H9 (cell line): ENCODE results near the gene CATSPERZ. TPM values are rescaled to one million over a fixed set of nuclear protein-coding genes. Genes with fewer than 3 reads are reported as not detected.

Experiments used
- DNase-seq: peaks from one replicate; pipeline ENCODE4 v3.0.0-alpha.2; 2017
- H2AFZ ChIP-seq: one replicate; pipeline ENCODE4 v1.6.1; 2013; ENCODE audit warnings: mild to moderate bottlenecking, low read length, control low read depth, moderate library complexity
- H2AK5ac ChIP-seq: 2 replicates; pipeline ENCODE4 v1.6.1; 2013; ENCODE audit warnings: low read length, control low read depth, mixed read lengths; ENCODE audit not compliant: insufficient read length
- H2BK120ac ChIP-seq: one replicate; pipeline ENCODE4 v1.6.1; 2013; ENCODE audit warnings: low read depth, mild to moderate bottlenecking, low read length, control low read depth, inconsistent platforms; ENCODE audit not compliant: poor library complexity, severe bottlenecking
- H2BK12ac ChIP-seq: 2 replicates; pipeline ENCODE4 v1.6.1; 2013; ENCODE audit warnings: low read length, control low read depth, mixed read lengths, low read depth; ENCODE audit not compliant: insufficient read length
- H2BK15ac ChIP-seq: 2 replicates; pipeline ENCODE4 v1.6.1; 2013; ENCODE audit warnings: low read depth, low read length, control low read depth
- H2BK20ac ChIP-seq: one replicate; pipeline ENCODE4 v1.6.1; 2013; ENCODE audit warnings: low read depth, mild to moderate bottlenecking, low read length, control low read depth, inconsistent platforms; ENCODE audit not compliant: poor library complexity, severe bottlenecking
- H2BK5ac ChIP-seq: 2 replicates; pipeline ENCODE4 v1.6.1; 2013; ENCODE audit warnings: low read length, control low read depth, mixed read lengths; ENCODE audit not compliant: insufficient read length
- H3K14ac ChIP-seq: 2 replicates; pipeline ENCODE4 v1.6.1; 2013; ENCODE audit warnings: low read length, control low read depth; ENCODE audit not compliant: insufficient read depth
- H3K18ac ChIP-seq: 2 replicates; pipeline ENCODE4 v1.6.1; 2013; ENCODE audit warnings: low read depth, mild to moderate bottlenecking, mixed read lengths, low read length, control low read depth; ENCODE audit not compliant: insufficient read length
- H3K23ac ChIP-seq: 2 replicates; pipeline ENCODE4 v1.6.1; 2013; ENCODE audit warnings: low read length, control low read depth, mixed read lengths, low read depth; ENCODE audit not compliant: insufficient read length
- H3K23me2 ChIP-seq: 2 replicates; pipeline ENCODE4 v1.6.1; 2013; ENCODE audit warnings: low read depth, mild to moderate bottlenecking, mixed read lengths, low read length, control low read depth; ENCODE audit not compliant: insufficient read length, poor library complexity, severe bottlenecking
- H3K27ac ChIP-seq: 2 replicates; pipeline ENCODE4 v1.5.1; 2013; ENCODE audit warnings: low read length, control low read depth, mixed read lengths, low read depth; ENCODE audit not compliant: insufficient read length
- H3K27me3 ChIP-seq: 2 replicates; pipeline ENCODE4 v1.6.1; 2013; ENCODE audit warnings: low read length, control low read depth, inconsistent platforms; ENCODE audit not compliant: insufficient read depth
- H3K4ac ChIP-seq: 2 replicates; pipeline ENCODE4 v1.6.1; 2013; ENCODE audit warnings: low read depth, mild to moderate bottlenecking, control low read depth, inconsistent platforms, low read length, moderate library complexity
- H3K4me1 ChIP-seq: 2 replicates; pipeline ENCODE4 v1.6.1; 2013; ENCODE audit warnings: low read length, control low read depth, inconsistent platforms; ENCODE audit not compliant: insufficient read depth
- H3K4me2 ChIP-seq: 2 replicates; pipeline ENCODE4 v1.6.1; 2013; ENCODE audit warnings: low read length, control low read depth, mixed read lengths; ENCODE audit not compliant: insufficient read length, insufficient read depth
- H3K56ac ChIP-seq: 2 replicates; pipeline ENCODE4 v1.6.1; 2013; ENCODE audit warnings: low read depth, mild to moderate bottlenecking, mixed read lengths, low read length, control low read depth; ENCODE audit not compliant: insufficient read length
- H3K79me1 ChIP-seq: 2 replicates; pipeline ENCODE4 v1.6.1; 2013; ENCODE audit warnings: low read depth, mild to moderate bottlenecking, moderate library complexity, low read length, control low read depth, inconsistent platforms; ENCODE audit not compliant: insufficient read depth, poor library complexity, severe bottlenecking
- H3K79me2 ChIP-seq: 2 replicates; pipeline ENCODE4 v1.6.1; 2013; ENCODE audit warnings: low read length, control low read depth, inconsistent platforms; ENCODE audit not compliant: insufficient read depth
- H3K9ac ChIP-seq: 2 replicates; pipeline ENCODE4 v1.6.1; 2013; ENCODE audit warnings: low read length, control low read depth, mixed read lengths; ENCODE audit not compliant: insufficient read length; ENCODE audit errors: extremely low read depth
- H3K9me3 ChIP-seq: one replicate; pipeline ENCODE4 v1.6.1; 2013; ENCODE audit warnings: low read depth, low read length, inconsistent platforms; ENCODE audit not compliant: control insufficient read depth
- H3T11ph ChIP-seq: one replicate; pipeline ENCODE4 v1.6.1; 2013; ENCODE audit warnings: mild to moderate bottlenecking, low read length, control low read depth, inconsistent platforms
- H4K20me1 ChIP-seq: one replicate; pipeline ENCODE4 v1.6.1; 2013; ENCODE audit not compliant: control insufficient read depth, insufficient read length, insufficient read depth
- H4K5ac ChIP-seq: 2 replicates; pipeline ENCODE4 v1.6.1; 2013; ENCODE audit warnings: low read depth, mild to moderate bottlenecking, mixed read lengths, low read length, control low read depth; ENCODE audit not compliant: insufficient read length
- H4K8ac ChIP-seq: replicated peaks from 2 replicates; pipeline ENCODE4 v1.6.1; 2013; ENCODE audit warnings: low read length, control low read depth, mixed read lengths, low read depth; ENCODE audit not compliant: insufficient read length
- H4K91ac ChIP-seq: 2 replicates; pipeline ENCODE4 v1.6.1; 2013; ENCODE audit warnings: low read depth, mild to moderate bottlenecking, moderate library complexity, mixed read lengths, low read length, control low read depth; ENCODE audit not compliant: insufficient read length
- H3K27ac Mint-ChIP-seq, 3 experiments: 2 replicates in 2 of 3; 3 replicates in 1 of 3; pipeline ENCODE4 v1.8.0; 2020 to 2021; ENCODE audit warnings: mixed read lengths in 3 of 3, mild to moderate bottlenecking in 1 of 3, moderate library complexity in 1 of 3
- H3K27me3 Mint-ChIP-seq: 2 replicates; pipeline ENCODE4 v1.8.0; 2021; ENCODE audit warnings: low read depth, mild to moderate bottlenecking, moderate library complexity, mixed read lengths
- H3K36me3 Mint-ChIP-seq, 3 experiments: 2 replicates in 2 of 3; 3 replicates in 1 of 3; pipeline ENCODE4 v1.8.0; 2020 to 2021; ENCODE audit warnings: low read depth in 3 of 3, mixed read lengths in 3 of 3; ENCODE audit not compliant: insufficient read depth in 1 of 3
- H3K4me1 Mint-ChIP-seq, 2 experiments: 2 replicates each; pipeline ENCODE4 v1.8.0; 2020; ENCODE audit warnings: mixed read lengths in 2 of 2
- H3K4me3 Mint-ChIP-seq, 2 experiments: 2 replicates in 1 of 2; 3 replicates in 1 of 2; pipeline ENCODE4 v1.8.0; 2020 to 2021; ENCODE audit warnings: mild to moderate bottlenecking in 2 of 2, mixed read lengths in 2 of 2, moderate library complexity in 1 of 2
- H3K9me3 Mint-ChIP-seq, 2 experiments: 2 replicates in 1 of 2; 3 replicates in 1 of 2; pipeline ENCODE4 v1.8.0; 2020; ENCODE audit warnings: mild to moderate bottlenecking in 2 of 2, mixed read lengths in 2 of 2, moderate library complexity in 1 of 2
- WGBS: extraction: QIAGEN DNeasy Blood & Tissue Kit; methylation state at CpG from one replicate; pipeline ENCODE4 v1.1.7; 2013; ENCODE audit warnings: missing lambda C conversion rate, low lambda C conversion rate, mixed read lengths; ENCODE audit not compliant: insufficient read length; ENCODE audit errors: extremely low coverage; 5-methylcytosine and 5-hydroxymethylcytosine counted together
- total RNA-seq: library from RNA; stranded (reverse); gene quantifications from 2 replicates; pipeline ENCODE4 v1.2.1, GENCODE V29; 2021
- TF ChIP-seq, protein P1 (sequence below): fragments of 200-600 bp; sonication (generic); conservative IDR thresholded peaks from 3 replicates; pipeline ENCODE4 v1.8.0; 2021; ENCODE audit warnings: antibody characterized with exemption, mild to moderate bottlenecking

The CATSPERZ gene
- total RNA-seq, 1 experiment from 2014 or later, result 0.92 TPM

DNA sequence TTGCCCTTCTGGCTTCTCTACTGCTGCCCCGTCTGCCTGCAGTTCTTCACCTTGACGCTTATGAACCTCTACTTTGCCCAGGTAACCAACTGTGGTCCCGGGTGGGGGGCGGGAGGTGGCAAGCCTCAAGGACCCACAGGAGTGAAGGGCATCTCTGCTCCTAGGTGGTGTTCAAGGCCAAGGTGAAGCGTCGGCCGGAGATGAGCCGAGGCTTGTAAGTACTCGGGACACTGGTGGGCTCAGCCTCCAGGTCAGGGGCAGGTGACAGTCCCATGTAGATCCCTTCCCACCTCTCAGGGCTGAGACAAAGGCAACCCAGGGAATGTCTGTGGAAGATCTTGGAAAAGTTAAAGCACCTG is 13.4 kb upstream of the CATSPERZ start:
- Histone ChIP-seq H2BK15ac (no peak overlapping the region), H3K23ac (no peak overlapping the region), H3K4ac (no peak overlapping the region), H3T11ph (no peak overlapping the region), H3K27me3 (peaks cover 16% of the 10 kb centered on the region; the same call in 1 of the 2 replicates), H3K79me1 (no peaks in the 10 kb centered on the region), H3K9ac (no peak overlapping the region), H3K4me2 (no peak overlapping the region), H2AK5ac (no peak overlapping the region), H4K20me1 (no peaks in the 10 kb centered on the region), H3K9me3 (no peaks in the 10 kb centered on the region), H2AFZ (no peak overlapping the region), H2BK20ac (no peak overlapping the region), H3K56ac (no peak overlapping the region), H2BK12ac (no peak overlapping the region), H4K8ac (no peak overlapping the region), H3K18ac (no peak overlapping the region), H2BK5ac (no peak overlapping the region), H3K4me1 (no peaks in the 10 kb centered on the region), H4K5ac (no peak overlapping the region), H2BK120ac (no peak overlapping the region), H3K79me2 (no peaks in the 10 kb centered on the region), H3K27ac (no peak overlapping the region), H3K14ac (no peak overlapping the region), H3K23me2 (peaks cover 15% of the 10 kb centered on the region), H4K91ac (no peak overlapping the region)
- peaks cover 33% of the 10 kb centered on the region for H3K27me3 Mint-ChIP-seq
- peaks cover 12 to 16% of the 10 kb centered on the region in 2 experiments for H3K4me1 Mint-ChIP-seq
- TF ChIP-seq, protein P1, sequence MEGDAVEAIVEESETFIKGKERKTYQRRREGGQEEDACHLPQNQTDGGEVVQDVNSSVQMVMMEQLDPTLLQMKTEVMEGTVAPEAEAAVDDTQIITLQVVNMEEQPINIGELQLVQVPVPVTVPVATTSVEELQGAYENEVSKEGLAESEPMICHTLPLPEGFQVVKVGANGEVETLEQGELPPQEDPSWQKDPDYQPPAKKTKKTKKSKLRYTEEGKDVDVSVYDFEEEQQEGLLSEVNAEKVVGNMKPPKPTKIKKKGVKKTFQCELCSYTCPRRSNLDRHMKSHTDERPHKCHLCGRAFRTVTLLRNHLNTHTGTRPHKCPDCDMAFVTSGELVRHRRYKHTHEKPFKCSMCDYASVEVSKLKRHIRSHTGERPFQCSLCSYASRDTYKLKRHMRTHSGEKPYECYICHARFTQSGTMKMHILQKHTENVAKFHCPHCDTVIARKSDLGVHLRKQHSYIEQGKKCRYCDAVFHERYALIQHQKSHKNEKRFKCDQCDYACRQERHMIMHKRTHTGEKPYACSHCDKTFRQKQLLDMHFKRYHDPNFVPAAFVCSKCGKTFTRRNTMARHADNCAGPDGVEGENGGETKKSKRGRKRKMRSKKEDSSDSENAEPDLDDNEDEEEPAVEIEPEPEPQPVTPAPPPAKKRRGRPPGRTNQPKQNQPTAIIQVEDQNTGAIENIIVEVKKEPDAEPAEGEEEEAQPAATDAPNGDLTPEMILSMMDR, result no peak
- H3K9me3 Mint-ChIP-seq, result no peaks in the 10 kb centered on the region; a peak in 2 of 5 replicates
- DNase-seq, result no peak
- peaks cover 2 to 9% (median 6%) of the 10 kb centered on the region in 3 experiments for H3K36me3 Mint-ChIP-seq
- no CpG with 5 or more reads among the region's 9 CpGs for WGBS
- H3K27ac Mint-ChIP-seq, result no peak overlapping the region; a peak in 1 of 7 replicates
- peak overlapping the region; percentile 79 to 82 for H3K4me3 Mint-ChIP-seq
